GM23248 (cell line): ENCODE measurements around the gene PTPRS. TPM values are rescaled to one million over a fixed set of nuclear protein-coding genes. Genes with fewer than 3 reads are reported as not detected.
"Not testable (repeated sequence)": the region's sequence is repeated elsewhere in the genome, so short reads cannot be mapped to it uniquely, and the experiment has no call there.

Source experiments
- DNase-seq: peaks from one replicate; pipeline ENCODE4 v3.0.0-alpha.2; 2015
- H2AFZ ChIP-seq: fragments of 200-600 bp; sonication (generic); 2 replicates; pipeline ENCODE4 v1.6.1; 2016; ENCODE audit warnings: antibody characterized with exemption
- H3F3A ChIP-seq: fragments of 200-600 bp; sonication (generic); 2 replicates; pipeline ENCODE4 v1.6.1; 2016; ENCODE audit warnings: mild to moderate bottlenecking, antibody characterized with exemption, mixed run types; ENCODE audit not compliant: insufficient read depth
- H3K27ac ChIP-seq: fragments of 200-600 bp; sonication (generic); 2 replicates; pipeline ENCODE4 v1.5.1; 2016; ENCODE audit warnings: mild to moderate bottlenecking
- H3K27me3 ChIP-seq: fragments of 200-600 bp; sonication (generic); replicated peaks from 2 replicates; pipeline ENCODE4 v1.6.1; 2016; ENCODE audit warnings: mild to moderate bottlenecking; ENCODE audit not compliant: insufficient read depth
- H3K36me3 ChIP-seq: fragments of 200-600 bp; sonication (generic); 2 replicates; pipeline ENCODE4 v1.6.1; 2016; ENCODE audit warnings: low read depth, mild to moderate bottlenecking
- H3K4me1 ChIP-seq: fragments of 200-600 bp; sonication (generic); 2 replicates; pipeline ENCODE4 v1.6.1; 2016; ENCODE audit warnings: mild to moderate bottlenecking; ENCODE audit not compliant: insufficient read depth
- H3K4me2 ChIP-seq: fragments of 200-600 bp; sonication (generic); one replicate; pipeline ENCODE4 v1.6.1; 2016; ENCODE audit warnings: mild to moderate bottlenecking; ENCODE audit not compliant: unreplicated experiment
- H3K4me3 ChIP-seq: fragments of 200-600 bp; sonication (generic); 2 replicates; pipeline ENCODE4 v1.5.1; 2016; ENCODE audit warnings: mild to moderate bottlenecking
- H3K79me2 ChIP-seq: fragments of 200-600 bp; sonication (generic); 2 replicates; pipeline ENCODE4 v1.6.1; 2016; ENCODE audit warnings: mild to moderate bottlenecking; ENCODE audit not compliant: insufficient read depth
- H3K9ac ChIP-seq: fragments of 200-600 bp; sonication (generic); 2 replicates; pipeline ENCODE4 v1.6.1; 2016; ENCODE audit warnings: mild to moderate bottlenecking
- H3K9me2 ChIP-seq: fragments of 200-600 bp; sonication (generic); 2 replicates; pipeline ENCODE4 v1.6.1; 2016; ENCODE audit warnings: mixed run types, mild to moderate bottlenecking, moderate library complexity; ENCODE audit not compliant: insufficient read depth
- H3K9me3 ChIP-seq: fragments of 200-600 bp; sonication (generic); one replicate; pipeline ENCODE4 v1.6.1; 2017; ENCODE audit warnings: low read depth
- H4K20me1 ChIP-seq: fragments of 200-600 bp; sonication (generic); 2 replicates; pipeline ENCODE4 v1.6.0; 2016; ENCODE audit not compliant: insufficient read depth
- EZH2 ChIP-seq: fragments of 200-600 bp; sonication (generic); IDR thresholded peaks from 2 replicates; pipeline ENCODE4 v1.6.1; 2018; ENCODE audit warnings: antibody characterized with exemption, mild to moderate bottlenecking; ENCODE audit not compliant: insufficient read depth, poor library complexity, severe bottlenecking
- EZH2phosphoT487 ChIP-seq: fragments of 200-600 bp; sonication (generic); IDR thresholded peaks from 2 replicates; pipeline ENCODE4 v1.6.1; 2018; ENCODE audit warnings: antibody characterized with exemption, moderate library complexity, mild to moderate bottlenecking, low read depth; ENCODE audit not compliant: insufficient read depth
- WGBS, 2 experiments: methylation state at CpG; one replicate each; pipeline ENCODE4 v1.1.6; 2015 to 2017; ENCODE audit warnings: low lambda C conversion rate in 2 of 2, low coverage in 1 of 2; ENCODE audit errors: missing lambda C conversion rate in 2 of 2; 5-methylcytosine and 5-hydroxymethylcytosine counted together
- in situ Hi-C: fragments of 300-500 bp; cut with MboI; formaldehyde crosslinking; loops from 2 replicates; pipeline ENCODE4 v1.15.0; 2020
- polyA plus RNA-seq: library from polyadenylated mRNA; unstranded; fragments of >200 nt; fragmentation: Nextera tagmentation; extraction: Ambion mirVana; gene quantifications from 2 replicates; pipeline ENCODE4 v1.2.1, GENCODE V29; 2016
- total RNA-seq: library from RNA; depleted of rRNA; stranded (reverse); fragments of >200 nt; shearing (Covaris generic); gene quantifications from 2 replicates; pipeline ENCODE4 v1.2.3, GENCODE V29; 2014; rRNA removed

The PTPRS gene
- 196 and 215 TPM in 2 replicates for total RNA-seq
- 20.2 and 21.7 TPM in 2 replicates for polyA plus RNA-seq

- TF ChIP-seq EZH2 (no peak), EZH2phosphoT487 (no peak)
- 0 out of 2 replicates have a peak, but pooled peaks cover 2% of the 10 kb centered on the region for H3K4me1 ChIP-seq
- in situ Hi-C loops = no loop called here
- H3K9ac ChIP-seq = peak within 1 kb of the TSS; percentile 77
- peak within 1 kb of the TSS; percentile 90 for H3K4me2 ChIP-seq
- no peak within 1 kb of the TSS for H3K27ac ChIP-seq
- H2AFZ ChIP-seq = peak within 1 kb of the TSS; percentile 94
- H3K79me2 ChIP-seq = no peaks in the 10 kb centered on the region
- peak within 1 kb of the TSS; percentile 93 for H3K4me3 ChIP-seq
- H4K20me1 ChIP-seq = no peaks in the 10 kb centered on the region
- no peaks in the 10 kb centered on the region for H3K9me2 ChIP-seq
- no peaks in the 10 kb centered on the region for H3F3A ChIP-seq
- 6 to 7% methylated on average over 30 to 42 of the region's 81 CpGs for WGBS, 2 experiments
- no peaks in the 10 kb centered on the region for H3K9me3 ChIP-seq
- no peaks in the 10 kb centered on the region; the same call in 1 of the 2 replicates for H3K27me3 ChIP-seq
- peak; percentile 95 for DNase-seq
- no peaks in the 10 kb centered on the region for H3K36me3 ChIP-seq
These were observed at the start of gene PTPRS for GRCh38 chr19:5340637-5341447. Gene PTPRS, minus strand, starts transcription at chr19:5340812. Its CDS starts 54,672 bp downstream, at chr19:5286140.

- Histone ChIP-seq H3K36me3 (no peaks in the 10 kb centered on the region), H3K4me3 (no peak overlapping the region), H3K9ac (no peak overlapping the region), H3F3A (no peaks in the 10 kb centered on the region), H3K9me3 (no peaks in the 10 kb centered on the region), H3K27me3 (peaks cover 40% of the 10 kb centered on the region), H4K20me1 (no peaks in the 10 kb centered on the region), H2AFZ (no peak overlapping the region), H3K79me2 (no peaks in the 10 kb centered on the region), H3K4me1 (no peaks in the 10 kb centered on the region), H3K9me2 (no peaks in the 10 kb centered on the region), H3K4me2 (no peak overlapping the region), H3K27ac (no peak overlapping the region)
- in situ Hi-C loops = no loop called here
- no peak for DNase-seq
- WGBS, 2 experiments = 63 to 72% methylated on average over 6 of the region's 6 CpGs
- TF ChIP-seq EZH2phosphoT487 (no peak), EZH2 (no peak)
These were observed 48.7 kb upstream of the PTPRS start for GRCh38 chr19:5389353-5389752.

- no peaks in the 10 kb centered on the region for H4K20me1 ChIP-seq
These were observed 46.9 kb upstream of the PTPRS start for GRCh38 chr19:5387472-5387871.

GRCh38 chr19:5386841-5387240 is 46.2 kb upstream of the PTPRS start:
- H3K9me3 ChIP-seq = no peaks in the 10 kb centered on the region
- H3K4me3 ChIP-seq = no peak overlapping the region
- H3K4me1 ChIP-seq = no peaks in the 10 kb centered on the region
- no peaks in the 10 kb centered on the region for H3F3A ChIP-seq
- no peak overlapping the region for H3K27ac ChIP-seq
- no peaks in the 10 kb centered on the region for H3K79me2 ChIP-seq
- H2AFZ ChIP-seq = no peak overlapping the region
- no peaks in the 10 kb centered on the region for H4K20me1 ChIP-seq
- DNase-seq = no peak
- H3K4me2 ChIP-seq = no peak overlapping the region
- H3K9me2 ChIP-seq = no peaks in the 10 kb centered on the region
- no peak for TF ChIP-seq EZH2phosphoT487
- no peak for TF ChIP-seq EZH2
- in situ Hi-C loops = no loop called here
- H3K9ac ChIP-seq = no peak overlapping the region
- H3K36me3 ChIP-seq = no peaks in the 10 kb centered on the region
- 63 to 68% methylated on average over 16 of the region's 16 CpGs for WGBS, 2 experiments
- peaks cover 15% of the 10 kb centered on the region for H3K27me3 ChIP-seq

More at GRCh38 chr19:5387472-5387871, 46.9 kb upstream of the PTPRS start:
- Histone ChIP-seq H3K27ac (no peak overlapping the region), H3K9ac (no peak overlapping the region), H3K27me3 (peaks cover 22% of the 10 kb centered on the region), H3K79me2 (no peaks in the 10 kb centered on the region), H3K9me3 (no peaks in the 10 kb centered on the region), H3K9me2 (no peaks in the 10 kb centered on the region), H3K4me3 (no peak overlapping the region), H3K4me1 (no peaks in the 10 kb centered on the region), H3K36me3 (no peaks in the 10 kb centered on the region), H3F3A (no peaks in the 10 kb centered on the region), H2AFZ (no peak overlapping the region), H3K4me2 (no peak overlapping the region)
- 90 to 91% methylated on average over 1 of the region's 1 CpG for WGBS, 2 experiments
- in situ Hi-C loops = no loop called here
- TF ChIP-seq EZH2 (no peak), EZH2phosphoT487 (no peak)
- no peak for DNase-seq

GRCh38 chr19:5381197-5381596 is 40.6 kb upstream of the PTPRS start:
- H3K4me2 ChIP-seq, H3K9ac ChIP-seq, DNase-seq: not testable (repeated sequence)

More at GRCh38 chr19:5381197-5381596, 40.6 kb upstream of the PTPRS start:
- H3K4me3 ChIP-seq, H3K27ac ChIP-seq, H3K27me3 ChIP-seq, H3K4me1 ChIP-seq, H3K9me2 ChIP-seq, H3F3A ChIP-seq, in situ Hi-C loops, H4K20me1 ChIP-seq, H3K9me3 ChIP-seq, H3K79me2 ChIP-seq, H3K36me3 ChIP-seq, H2AFZ ChIP-seq: not testable (repeated sequence)
- WGBS, 2 experiments = 74 to 76% methylated on average over 6 of the region's 6 CpGs
